DOHH2 (cell line): ENCODE data around the gene C1orf122.
A peak's percentile ranks its signal among the peaks of the same experiment; 100 is the strongest.

Source experiments
- H3F3A ChIP-seq: fragments of 200-600 bp; sonication (generic), shearing (Covaris generic); 2 replicates; pipeline ENCODE4 v1.6.0; 2016; ENCODE audit warnings: antibody characterized with exemption, mild to moderate bottlenecking; ENCODE audit not compliant: control insufficient read depth, insufficient read depth
- H3K27ac ChIP-seq: fragments of 200-600 bp; sonication (generic); 2 replicates; pipeline ENCODE4 v1.5.1; 2014; ENCODE audit warnings: low read depth, mild to moderate bottlenecking, low read length, moderate library complexity
- H3K27me3 ChIP-seq: fragments of 200-600 bp; sonication (generic); 2 replicates; pipeline ENCODE4 v1.6.1; 2014; ENCODE audit warnings: mild to moderate bottlenecking, low read length, mixed read lengths; ENCODE audit not compliant: control insufficient read depth
- H3K36me3 ChIP-seq: fragments of 200-600 bp; sonication (generic); 2 replicates; pipeline ENCODE4 v1.6.1; 2014; ENCODE audit warnings: mild to moderate bottlenecking, low read length, moderate library complexity, mixed read lengths; ENCODE audit not compliant: control insufficient read depth
- H3K4me1 ChIP-seq: fragments of 200-600 bp; sonication (generic); 2 replicates; pipeline ENCODE4 v1.6.1; 2014; ENCODE audit warnings: mild to moderate bottlenecking, low read length, mixed read lengths; ENCODE audit not compliant: control insufficient read depth
- H3K4me2 ChIP-seq: fragments of 200-600 bp; sonication (generic); 2 replicates; pipeline ENCODE4 v1.6.0; 2014; ENCODE audit warnings: mild to moderate bottlenecking, low read length, moderate library complexity
- H3K4me3 ChIP-seq: fragments of 200-600 bp; sonication (generic); 2 replicates; pipeline ENCODE4 v1.5.1; 2014; ENCODE audit warnings: mild to moderate bottlenecking, low read length, mixed read lengths
- H3K79me2 ChIP-seq: fragments of 200-600 bp; sonication (generic); 2 replicates; pipeline ENCODE4 v1.6.1; 2014; ENCODE audit warnings: mild to moderate bottlenecking, low read length, mixed read lengths; ENCODE audit not compliant: control insufficient read depth
- H3K9me2 ChIP-seq: fragments of 200-600 bp; sonication (generic); replicated peaks from 2 replicates; pipeline ENCODE4 v1.6.1; 2014; ENCODE audit warnings: mild to moderate bottlenecking, low read length, mixed read lengths; ENCODE audit not compliant: control insufficient read depth
- H3K9me3 ChIP-seq: fragments of 200-600 bp; sonication (generic); 2 replicates; pipeline ENCODE4 v1.6.1; 2014; ENCODE audit warnings: antibody characterized with exemption, low read length, mixed read lengths; ENCODE audit not compliant: control insufficient read depth, insufficient read depth
- H4K20me1 ChIP-seq: fragments of 200-600 bp; sonication (generic); 2 replicates; pipeline ENCODE4 v1.6.0; 2014; ENCODE audit warnings: low read depth, mild to moderate bottlenecking, antibody characterized with exemption, low read length, moderate library complexity; ENCODE audit not compliant: control insufficient read depth, insufficient read depth
- EZH2phosphoT487 ChIP-seq: fragments of 200-600 bp; sonication (generic); IDR thresholded peaks from 2 replicates; pipeline ENCODE4 v1.6.1; 2017; ENCODE audit warnings: borderline replicate concordance, mild to moderate bottlenecking, antibody characterized with exemption, low read length, moderate library complexity, mixed read lengths
- TF ChIP-seq, protein P1 (sequence below): fragments of 200-600 bp; sonication (generic); IDR thresholded peaks from one replicate; pipeline ENCODE4 v1.5.1; 2014; ENCODE audit warnings: antibody characterized with exemption, mild to moderate bottlenecking, low read depth, low read length; ENCODE audit not compliant: poor library complexity, severe bottlenecking

C1orf122 gene

DNA sequence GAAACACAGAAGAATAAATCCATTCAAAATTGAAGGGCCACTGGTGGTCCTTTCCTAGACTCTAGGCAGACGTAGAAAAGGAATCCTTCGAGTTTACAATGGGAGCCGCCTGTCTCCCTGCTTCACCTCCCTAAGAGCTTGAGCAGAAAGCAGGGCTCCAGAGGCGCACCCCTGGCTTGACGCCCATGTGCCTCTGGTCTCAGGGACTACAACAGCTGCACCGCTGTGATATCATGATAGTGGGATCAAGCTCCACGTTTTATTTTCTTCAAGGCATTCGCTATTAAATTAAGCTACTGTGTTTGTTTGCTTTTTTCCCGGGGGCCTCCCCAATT is 403 bp upstream of the C1orf122 start:
- peak overlapping the region; percentile 99 for H3K4me3 ChIP-seq
- peaks cover 15% of the 10 kb centered on the region; the same call in 1 of the 2 replicates for H3F3A ChIP-seq
- H3K27me3 ChIP-seq: no peaks in the 10 kb centered on the region
- no peaks in the 10 kb centered on the region for H3K9me2 ChIP-seq
- H3K4me2 ChIP-seq: peak overlapping the region; percentile 89
- H3K9me3 ChIP-seq: no peaks in the 10 kb centered on the region
- peaks cover 27% of the 10 kb centered on the region for H3K4me1 ChIP-seq
- TF ChIP-seq, protein P1, sequence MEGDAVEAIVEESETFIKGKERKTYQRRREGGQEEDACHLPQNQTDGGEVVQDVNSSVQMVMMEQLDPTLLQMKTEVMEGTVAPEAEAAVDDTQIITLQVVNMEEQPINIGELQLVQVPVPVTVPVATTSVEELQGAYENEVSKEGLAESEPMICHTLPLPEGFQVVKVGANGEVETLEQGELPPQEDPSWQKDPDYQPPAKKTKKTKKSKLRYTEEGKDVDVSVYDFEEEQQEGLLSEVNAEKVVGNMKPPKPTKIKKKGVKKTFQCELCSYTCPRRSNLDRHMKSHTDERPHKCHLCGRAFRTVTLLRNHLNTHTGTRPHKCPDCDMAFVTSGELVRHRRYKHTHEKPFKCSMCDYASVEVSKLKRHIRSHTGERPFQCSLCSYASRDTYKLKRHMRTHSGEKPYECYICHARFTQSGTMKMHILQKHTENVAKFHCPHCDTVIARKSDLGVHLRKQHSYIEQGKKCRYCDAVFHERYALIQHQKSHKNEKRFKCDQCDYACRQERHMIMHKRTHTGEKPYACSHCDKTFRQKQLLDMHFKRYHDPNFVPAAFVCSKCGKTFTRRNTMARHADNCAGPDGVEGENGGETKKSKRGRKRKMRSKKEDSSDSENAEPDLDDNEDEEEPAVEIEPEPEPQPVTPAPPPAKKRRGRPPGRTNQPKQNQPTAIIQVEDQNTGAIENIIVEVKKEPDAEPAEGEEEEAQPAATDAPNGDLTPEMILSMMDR: no peak
- no peak for TF ChIP-seq EZH2phosphoT487
- peaks cover 71% of the 10 kb centered on the region for H3K36me3 ChIP-seq
- peak overlapping the region; percentile 26; the same call in 1 of the 2 replicates for H3K27ac ChIP-seq
- peaks cover 65% of the 10 kb centered on the region for H3K79me2 ChIP-seq
- H4K20me1 ChIP-seq: peaks cover 10% of the 10 kb centered on the region

- peaks cover 57% of the 10 kb centered on the region for H3K79me2 ChIP-seq
- peak overlapping the region; percentile 89 for H3K4me2 ChIP-seq
- H3K4me1 ChIP-seq: peaks cover 27% of the 10 kb centered on the region
- H3K36me3 ChIP-seq: peaks cover 59% of the 10 kb centered on the region
- H3K9me3 ChIP-seq: no peaks in the 10 kb centered on the region
- peaks cover 3% of the 10 kb centered on the region; the same call in 1 of the 2 replicates for H3F3A ChIP-seq
- H3K27me3 ChIP-seq: no peaks in the 10 kb centered on the region
- H3K9me2 ChIP-seq: no peaks in the 10 kb centered on the region
- peaks cover 10% of the 10 kb centered on the region for H4K20me1 ChIP-seq
- TF ChIP-seq, protein P1: peak; percentile 9
- no peak for TF ChIP-seq EZH2phosphoT487
- H3K4me3 ChIP-seq: peak overlapping the region; percentile 99
- H3K27ac ChIP-seq: no peak overlapping the region
Observed at GRCh38 chr1:37808369-37809319, 1.1 kb downstream of the C1orf122 start.

DNA sequence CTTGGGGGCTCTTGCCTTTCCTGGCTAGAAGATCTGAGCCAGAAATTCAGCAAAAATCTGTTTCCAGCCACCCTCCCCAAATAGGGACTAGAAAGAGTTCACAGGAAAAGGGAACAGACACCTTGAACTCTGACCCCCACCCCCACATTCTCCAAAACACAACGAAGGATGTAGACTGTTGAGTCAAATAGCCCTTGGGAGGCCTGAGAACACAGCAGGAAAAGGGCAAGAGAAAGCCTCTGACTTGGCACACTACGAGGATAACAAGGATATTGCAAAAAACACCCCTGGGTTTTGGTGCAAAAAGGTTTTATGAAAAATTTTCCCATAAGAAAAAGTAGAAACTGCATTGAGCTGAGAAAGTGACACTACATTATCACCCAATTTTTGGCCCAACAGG is 2.4 kb downstream of the C1orf122 start:
- H4K20me1 ChIP-seq: peaks cover 10% of the 10 kb centered on the region
- H3K27me3 ChIP-seq: no peaks in the 10 kb centered on the region
- peaks cover 27% of the 10 kb centered on the region for H3K4me1 ChIP-seq
- H3K36me3 ChIP-seq: peaks cover 51% of the 10 kb centered on the region
- H3K27ac ChIP-seq: no peak overlapping the region
- no peak overlapping the region for H3K4me3 ChIP-seq
- TF ChIP-seq, protein P1: no peak
- TF ChIP-seq EZH2phosphoT487: no peak
- H3F3A ChIP-seq: no peaks in the 10 kb centered on the region
- no peak overlapping the region for H3K4me2 ChIP-seq
- peaks cover 44% of the 10 kb centered on the region for H3K79me2 ChIP-seq
- no peaks in the 10 kb centered on the region for H3K9me3 ChIP-seq
- no peaks in the 10 kb centered on the region for H3K9me2 ChIP-seq
